ENCODE results near the gene TRAFD1.
A peak's percentile ranks its signal among the peaks of the same experiment; 100 is the strongest.

The TRAFD1 gene

GRCh38 chr12:112126000-112126438 is 659 bp downstream of the TRAFD1 start:
- 3% methylated on average over 21 of the region's 25 CpGs for WGBS (ENCODE audit: insufficient coverage)
- ChIA-PET POLR2A (interaction anchor here (0.7 to 1.5 kb wide), 3 partner anchors 12 to 232 kb away, joined by 3 to 5 read pairs (median 3); no protein-coding TSS in a partner anchor), CTCF (interaction anchor here (0.8 to 2.0 kb wide), 2 partner anchors 12 to 72 kb away, joined by 3 to 8 read pairs; no protein-coding TSS in a partner anchor)
- H3K27me3 ChIP-seq (replicated peaks in 2 of 5; ENCODE audit: control insufficient read depth in 4 of 5, insufficient read depth in 5 of 5, low read length in 4 of 5), result no peaks in the 10 kb centered on the region
- peaks cover 21 to 50% (median 35%) of the 10 kb centered on the region in 4 experiments for H3K4me1 ChIP-seq (ENCODE audit: control extremely low read depth in 1 of 4, control insufficient read depth in 4 of 4, insufficient read depth in 4 of 4, low read length in 3 of 4)
- H3K36me3 ChIP-seq (ENCODE audit: control insufficient read depth in 4 of 4, insufficient read depth in 4 of 4, low read length in 3 of 4), result no peaks in the 10 kb centered on the region
- peak overlapping the region; percentile 78 to 88 (median 82) for H3K4me3 ChIP-seq (ENCODE audit: control insufficient read depth in 1 of 7, extremely low read depth in 1 of 7, insufficient read depth in 4 of 7, low read depth in 2 of 7, low read length in 6 of 7)
- peak overlapping the region; percentile 68 to 85 for H3K27ac ChIP-seq (ENCODE audit: insufficient read depth in 1 of 2, low read depth in 1 of 2, low read length in 2 of 2, poor library complexity in 1 of 2, severe bottlenecking in 2 of 2)
- H3K9me3 ChIP-seq (ENCODE audit: control extremely low read depth in 1 of 5, control insufficient read depth in 4 of 5, insufficient read depth in 2 of 5, low read depth in 1 of 5, low read length in 4 of 5), result no peaks in the 10 kb centered on the region
- no peak for DNase-seq

DNA sequence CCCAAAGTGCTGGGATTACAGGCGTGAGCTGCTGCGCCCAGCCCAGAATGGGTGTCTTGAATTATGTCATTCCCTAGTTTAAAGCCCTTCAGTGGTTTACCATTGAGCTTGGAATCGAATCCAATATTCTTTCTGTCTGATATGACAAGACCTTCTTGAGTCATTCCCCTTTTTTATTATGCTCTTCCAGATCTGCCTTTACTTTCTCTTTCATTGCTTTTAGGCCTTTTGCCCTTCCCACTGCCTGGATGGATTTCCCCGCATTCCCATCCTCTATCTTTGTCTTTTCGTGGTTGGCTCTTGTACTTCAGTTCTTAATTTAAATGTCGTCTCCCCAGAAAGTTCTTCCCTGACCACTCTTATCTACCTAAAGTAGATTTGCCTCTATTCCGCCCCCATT is 1.6 kb downstream of the TRAFD1 start:
- POLR2A ChIA-PET, result no interaction called here
- H3K4me1 ChIP-seq (ENCODE audit: control extremely low read depth in 1 of 4, control insufficient read depth in 4 of 4, insufficient read depth in 4 of 4, low read length in 3 of 4), result peaks cover 22 to 59% (median 43%) of the 10 kb centered on the region in 4 experiments

DNA sequence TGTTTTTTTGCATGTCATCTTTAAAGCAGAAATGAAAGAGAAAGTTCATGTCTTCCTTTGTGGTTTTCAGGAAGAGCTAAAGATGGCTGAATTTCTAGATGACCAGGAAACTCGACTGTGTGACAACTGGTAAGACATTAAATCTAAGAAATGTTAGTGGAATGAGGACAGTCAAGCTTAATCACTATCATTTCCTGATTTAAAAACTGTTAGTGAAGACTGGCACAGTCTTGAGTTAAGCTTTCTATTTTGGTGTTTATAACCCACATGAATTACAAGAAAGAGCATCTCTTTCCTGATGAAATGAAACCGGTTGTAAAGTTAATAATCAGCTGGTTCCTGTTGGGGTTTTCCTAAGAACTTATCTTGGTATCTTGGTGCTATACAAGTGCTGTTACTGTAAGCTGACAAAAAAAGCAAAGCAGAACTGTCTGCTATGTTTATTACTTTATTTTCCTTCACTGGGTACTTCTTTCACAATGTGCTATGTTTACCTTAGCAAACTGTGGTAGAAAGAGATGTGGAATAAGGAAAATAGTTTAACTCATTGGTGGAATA is 5.2 kb downstream of the TRAFD1 start:
- no peaks in the 10 kb centered on the region for H3K9me3 ChIP-seq (ENCODE audit: control extremely low read depth in 1 of 5, control insufficient read depth in 4 of 5, insufficient read depth in 2 of 5, low read depth in 1 of 5, low read length in 4 of 5)
- ChIA-PET CTCF (interaction anchor here (0.8 to 1.9 kb wide), 7 partner anchors 10 to 257 kb away, joined by 3 to 6 read pairs (median 3); no protein-coding TSS in a partner anchor), POLR2A (interaction anchor here (0.6 kb wide), 2 partner anchors 19 to 23 kb away, joined by 3 read pairs; no protein-coding TSS in a partner anchor)
- peak; percentile 69 to 88 (median 79) for DNase-seq
- peak overlapping the region in 6 of 7 experiments; percentile 54 to 72 (median 59) for H3K4me3 ChIP-seq (ENCODE audit: control insufficient read depth in 1 of 7, extremely low read depth in 1 of 7, insufficient read depth in 4 of 7, low read depth in 2 of 7, low read length in 6 of 7)
- peaks cover 27 to 58% (median 46%) of the 10 kb centered on the region in 4 experiments for H3K4me1 ChIP-seq (ENCODE audit: control extremely low read depth in 1 of 4, control insufficient read depth in 4 of 4, insufficient read depth in 4 of 4, low read length in 3 of 4)
- H3K27me3 ChIP-seq (replicated peaks in 2 of 5; ENCODE audit: control insufficient read depth in 4 of 5, insufficient read depth in 5 of 5, low read length in 4 of 5), result no peaks in the 10 kb centered on the region
- peaks cover 8 to 15% (median 11%) of the 10 kb centered on the region in 4 experiments for H3K36me3 ChIP-seq (ENCODE audit: control insufficient read depth in 4 of 4, insufficient read depth in 4 of 4, low read length in 3 of 4)
- H3K27ac ChIP-seq (ENCODE audit: insufficient read depth in 1 of 2, low read depth in 1 of 2, low read length in 2 of 2, poor library complexity in 1 of 2, severe bottlenecking in 2 of 2), result peak overlapping the region in 1 of 2 experiments; percentile 84
- 0% methylated on average over 1 of the region's 2 CpGs for WGBS (ENCODE audit: insufficient coverage)

More for the DNA sequence above, 1.6 kb downstream of the TRAFD1 start:
- CTCF ChIA-PET, result interaction anchor here (1.2 to 2.0 kb wide), 2 partner anchors 13 to 17 kb away, joined by 3 to 8 read pairs; no protein-coding TSS in a partner anchor
- Histone ChIP-seq H3K9me3 (ENCODE audit: control extremely low read depth in 1 of 5, control insufficient read depth in 4 of 5, insufficient read depth in 2 of 5, low read depth in 1 of 5, low read length in 4 of 5) (no peaks in the 10 kb centered on the region), H3K4me3 (ENCODE audit: control insufficient read depth in 1 of 7, extremely low read depth in 1 of 7, insufficient read depth in 4 of 7, low read depth in 2 of 7, low read length in 6 of 7) (peak overlapping the region in 3 of 7 experiments; percentile 48 to 87 (median 80)), H3K36me3 (ENCODE audit: control insufficient read depth in 4 of 4, insufficient read depth in 4 of 4, low read length in 3 of 4) (no peaks in the 10 kb centered on the region), H3K27me3 (replicated peaks in 2 of 5; ENCODE audit: control insufficient read depth in 4 of 5, insufficient read depth in 5 of 5, low read length in 4 of 5) (no peaks in the 10 kb centered on the region), H3K27ac (ENCODE audit: insufficient read depth in 1 of 2, low read depth in 1 of 2, low read length in 2 of 2, poor library complexity in 1 of 2, severe bottlenecking in 2 of 2) (no peak overlapping the region)
- DNase-seq, result no peak
- WGBS (ENCODE audit: insufficient coverage), result 100% methylated on average over 6 of the region's 7 CpGs

DNA sequence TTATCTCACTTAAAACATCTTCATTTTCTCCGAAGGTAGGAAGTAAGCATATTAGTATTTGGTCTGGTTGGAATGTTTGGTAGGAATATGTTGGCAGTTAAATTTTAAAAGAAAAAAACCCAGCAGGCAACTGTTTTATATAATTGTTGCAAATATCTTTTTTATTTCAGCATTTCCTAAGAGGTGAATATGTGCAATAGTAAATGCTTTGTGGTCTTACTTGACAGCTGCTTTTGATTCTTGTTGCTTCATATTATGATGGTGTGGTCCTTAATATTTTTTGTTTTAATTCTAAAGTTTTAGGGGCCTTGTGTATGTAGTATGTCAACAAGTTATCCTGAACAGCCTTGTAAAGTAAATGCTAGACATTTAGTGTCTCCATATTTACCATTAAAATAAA is 6.3 kb downstream of the TRAFD1 start:
- Histone ChIP-seq H3K4me1 (ENCODE audit: control extremely low read depth in 1 of 4, control insufficient read depth in 4 of 4, insufficient read depth in 4 of 4, low read length in 3 of 4) (peaks cover 22 to 48% (median 36%) of the 10 kb centered on the region in 4 experiments), H3K36me3 (ENCODE audit: control insufficient read depth in 4 of 4, insufficient read depth in 4 of 4, low read length in 3 of 4) (peaks cover 8 to 24% (median 15%) of the 10 kb centered on the region in 4 experiments), H3K27me3 (replicated peaks in 2 of 5; ENCODE audit: control insufficient read depth in 4 of 5, insufficient read depth in 5 of 5, low read length in 4 of 5) (no peaks in the 10 kb centered on the region), H3K9me3 (ENCODE audit: control extremely low read depth in 1 of 5, control insufficient read depth in 4 of 5, insufficient read depth in 2 of 5, low read depth in 1 of 5, low read length in 4 of 5) (no peaks in the 10 kb centered on the region), H3K27ac (ENCODE audit: insufficient read depth in 1 of 2, low read depth in 1 of 2, low read length in 2 of 2, poor library complexity in 1 of 2, severe bottlenecking in 2 of 2) (peak overlapping the region in 1 of 2 experiments; percentile 84), H3K4me3 (ENCODE audit: control insufficient read depth in 1 of 7, extremely low read depth in 1 of 7, insufficient read depth in 4 of 7, low read depth in 2 of 7, low read length in 6 of 7) (no peak overlapping the region)
- no peak for DNase-seq
- CTCF ChIA-PET, result interaction anchor here (1.0 to 1.7 kb wide), 2 partner anchors 21 to 67 kb away, joined by 3 to 5 read pairs; no protein-coding TSS in a partner anchor
- POLR2A ChIA-PET, result interaction anchor here (0.6 kb wide), 1 partner anchor 465 kb away, joined by 3 read pairs; no protein-coding TSS in a partner anchor
- no CpG with 5 or more reads among the region's 1 CpG for WGBS (ENCODE audit: insufficient coverage)

- Histone ChIP-seq H3K36me3 (ENCODE audit: control insufficient read depth in 4 of 4, insufficient read depth in 4 of 4, low read length in 3 of 4) (peaks cover 8 to 37% (median 21%) of the 10 kb centered on the region in 4 experiments), H3K4me3 (ENCODE audit: control insufficient read depth in 1 of 7, extremely low read depth in 1 of 7, insufficient read depth in 4 of 7, low read depth in 2 of 7, low read length in 6 of 7) (no peak overlapping the region), H3K27ac (ENCODE audit: insufficient read depth in 1 of 2, low read depth in 1 of 2, low read length in 2 of 2, poor library complexity in 1 of 2, severe bottlenecking in 2 of 2) (no peak overlapping the region), H3K27me3 (replicated peaks in 2 of 5; ENCODE audit: control insufficient read depth in 4 of 5, insufficient read depth in 5 of 5, low read length in 4 of 5) (no peaks in the 10 kb centered on the region), H3K4me1 (ENCODE audit: control extremely low read depth in 1 of 4, control insufficient read depth in 4 of 4, insufficient read depth in 4 of 4, low read length in 3 of 4) (peaks cover 19 to 39% (median 30%) of the 10 kb centered on the region in 4 experiments), H3K9me3 (ENCODE audit: control extremely low read depth in 1 of 5, control insufficient read depth in 4 of 5, insufficient read depth in 2 of 5, low read depth in 1 of 5, low read length in 4 of 5) (no peaks in the 10 kb centered on the region)
- no peak for DNase-seq
- 100% methylated on average over 3 of the region's 5 CpGs for WGBS (ENCODE audit: insufficient coverage)
- POLR2A ChIA-PET, result no interaction called here
- CTCF ChIA-PET, result interaction anchor here (1.4 kb wide), 2 partner anchors 24 to 26 kb away, joined by 4 to 6 read pairs; partner anchors contain the start of gene NAA25
Observed at GRCh38 chr12:112133418-112133817, 8.1 kb downstream of the TRAFD1 start.

DNA sequence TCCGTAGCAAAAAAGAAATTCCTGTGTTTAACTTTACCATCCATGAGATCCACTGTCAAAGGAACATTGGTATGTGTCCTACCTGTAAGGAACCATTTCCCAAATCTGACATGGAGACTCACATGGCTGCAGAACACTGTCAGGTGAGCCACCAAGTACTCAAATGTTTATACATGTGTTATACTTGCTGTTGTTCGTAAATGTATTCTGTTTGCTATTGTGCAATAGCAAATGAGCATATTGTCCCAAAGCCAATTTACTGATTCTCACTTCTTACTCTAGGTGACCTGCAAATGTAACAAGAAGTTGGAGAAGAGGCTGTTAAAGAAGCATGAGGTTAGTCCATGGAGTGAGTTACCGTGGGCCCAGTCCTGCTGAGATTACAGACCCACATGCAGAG is 9.4 kb downstream of the TRAFD1 start:
- CTCF ChIA-PET, result no interaction called here
- peaks cover 12 to 29% (median 20%) of the 10 kb centered on the region in 4 experiments for H3K4me1 ChIP-seq (ENCODE audit: control extremely low read depth in 1 of 4, control insufficient read depth in 4 of 4, insufficient read depth in 4 of 4, low read length in 3 of 4)
- 100% methylated on average over 3 of the region's 3 CpGs for WGBS (ENCODE audit: insufficient coverage)
- H3K9me3 ChIP-seq (ENCODE audit: control extremely low read depth in 1 of 5, control insufficient read depth in 4 of 5, insufficient read depth in 2 of 5, low read depth in 1 of 5, low read length in 4 of 5), result no peaks in the 10 kb centered on the region
- no peak overlapping the region for H3K4me3 ChIP-seq (ENCODE audit: control insufficient read depth in 1 of 7, extremely low read depth in 1 of 7, insufficient read depth in 4 of 7, low read depth in 2 of 7, low read length in 6 of 7)
- peaks cover 12 to 44% (median 26%) of the 10 kb centered on the region in 4 experiments for H3K36me3 ChIP-seq (ENCODE audit: control insufficient read depth in 4 of 4, insufficient read depth in 4 of 4, low read length in 3 of 4)
- H3K27me3 ChIP-seq (replicated peaks in 2 of 5; ENCODE audit: control insufficient read depth in 4 of 5, insufficient read depth in 5 of 5, low read length in 4 of 5), result no peaks in the 10 kb centered on the region
- POLR2A ChIA-PET, result interaction anchor here (0.6 kb wide), 1 partner anchor 373 kb away, joined by 3 read pairs; no protein-coding TSS in a partner anchor
- H3K27ac ChIP-seq (ENCODE audit: insufficient read depth in 1 of 2, low read depth in 1 of 2, low read length in 2 of 2, poor library complexity in 1 of 2, severe bottlenecking in 2 of 2), result no peak overlapping the region
- no peak for DNase-seq

DNA sequence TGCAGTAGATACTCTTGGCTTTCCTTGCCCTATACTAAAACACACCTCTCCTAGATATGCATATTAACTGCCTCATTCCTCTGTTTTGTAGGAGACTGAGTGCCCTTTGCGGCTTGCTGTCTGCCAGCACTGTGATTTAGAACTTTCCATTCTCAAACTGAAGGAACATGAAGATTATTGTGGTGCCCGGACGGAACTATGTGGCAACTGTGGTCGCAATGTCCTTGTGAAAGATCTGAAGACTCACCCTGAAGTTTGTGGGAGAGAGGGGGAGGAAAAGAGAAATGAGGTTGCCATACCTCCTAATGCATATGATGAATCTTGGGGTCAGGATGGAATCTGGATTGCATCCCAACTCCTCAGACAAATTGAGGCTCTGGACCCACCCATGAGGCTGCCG is 15.4 kb downstream of the TRAFD1 start:
- POLR2A ChIA-PET, result no interaction called here
- CTCF ChIA-PET, result no interaction called here
- DNase-seq, result peak in 2 of 3 donors; percentile 23 to 32
- Histone ChIP-seq H3K9me3 (ENCODE audit: control extremely low read depth in 1 of 5, control insufficient read depth in 4 of 5, insufficient read depth in 2 of 5, low read depth in 1 of 5, low read length in 4 of 5) (no peaks in the 10 kb centered on the region), H3K36me3 (ENCODE audit: control insufficient read depth in 4 of 4, insufficient read depth in 4 of 4, low read length in 3 of 4) (peaks cover 34 to 81% (median 48%) of the 10 kb centered on the region in 4 experiments), H3K27ac (ENCODE audit: insufficient read depth in 1 of 2, low read depth in 1 of 2, low read length in 2 of 2, poor library complexity in 1 of 2, severe bottlenecking in 2 of 2) (peak overlapping the region in 1 of 2 experiments; percentile 14), H3K27me3 (replicated peaks in 2 of 5; ENCODE audit: control insufficient read depth in 4 of 5, insufficient read depth in 5 of 5, low read length in 4 of 5) (no peaks in the 10 kb centered on the region), H3K4me1 (ENCODE audit: control extremely low read depth in 1 of 4, control insufficient read depth in 4 of 4, insufficient read depth in 4 of 4, low read length in 3 of 4) (no peaks in the 10 kb centered on the region), H3K4me3 (ENCODE audit: control insufficient read depth in 1 of 7, extremely low read depth in 1 of 7, insufficient read depth in 4 of 7, low read depth in 2 of 7, low read length in 6 of 7) (no peak overlapping the region)
- 83% methylated on average over 3 of the region's 5 CpGs for WGBS (ENCODE audit: insufficient coverage)
